GM10266 (cell line): ENCODE results near the gene SYNE2.

ENCODE experiments used
- DNase-seq: peaks from one replicate; pipeline ENCODE4 v3.0.0; 2012; ENCODE audit errors: extremely low spot score
- TF ChIP-seq, protein P1 (sequence below): IDR thresholded peaks from 2 replicates; pipeline ENCODE4 v1.5.1; 2012; ENCODE audit warnings: mild to moderate bottlenecking, low read depth; ENCODE audit not compliant: control insufficient read depth, insufficient read depth; ENCODE audit errors: missing control alignments

The SYNE2 gene

DNA sequence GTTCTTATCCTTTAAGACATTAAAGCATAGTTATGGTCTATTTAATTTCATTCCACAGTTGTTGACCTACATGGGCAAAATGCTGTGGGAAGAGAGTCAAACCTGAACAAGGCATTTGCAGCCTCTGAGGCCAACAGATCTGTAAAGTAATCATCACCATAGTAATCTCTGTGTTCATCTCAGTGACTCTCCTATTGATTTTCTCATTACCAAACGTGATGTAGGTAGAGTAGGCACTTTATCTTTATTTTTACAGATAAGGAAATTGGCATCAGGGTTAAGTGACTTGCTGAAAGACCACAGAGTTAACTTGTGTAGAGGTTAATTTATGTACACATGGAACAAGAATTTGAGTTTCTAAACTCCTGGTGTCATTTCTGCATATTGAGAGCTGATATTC is 238.4 kb downstream of the SYNE2 start:
- TF ChIP-seq, protein P1, sequence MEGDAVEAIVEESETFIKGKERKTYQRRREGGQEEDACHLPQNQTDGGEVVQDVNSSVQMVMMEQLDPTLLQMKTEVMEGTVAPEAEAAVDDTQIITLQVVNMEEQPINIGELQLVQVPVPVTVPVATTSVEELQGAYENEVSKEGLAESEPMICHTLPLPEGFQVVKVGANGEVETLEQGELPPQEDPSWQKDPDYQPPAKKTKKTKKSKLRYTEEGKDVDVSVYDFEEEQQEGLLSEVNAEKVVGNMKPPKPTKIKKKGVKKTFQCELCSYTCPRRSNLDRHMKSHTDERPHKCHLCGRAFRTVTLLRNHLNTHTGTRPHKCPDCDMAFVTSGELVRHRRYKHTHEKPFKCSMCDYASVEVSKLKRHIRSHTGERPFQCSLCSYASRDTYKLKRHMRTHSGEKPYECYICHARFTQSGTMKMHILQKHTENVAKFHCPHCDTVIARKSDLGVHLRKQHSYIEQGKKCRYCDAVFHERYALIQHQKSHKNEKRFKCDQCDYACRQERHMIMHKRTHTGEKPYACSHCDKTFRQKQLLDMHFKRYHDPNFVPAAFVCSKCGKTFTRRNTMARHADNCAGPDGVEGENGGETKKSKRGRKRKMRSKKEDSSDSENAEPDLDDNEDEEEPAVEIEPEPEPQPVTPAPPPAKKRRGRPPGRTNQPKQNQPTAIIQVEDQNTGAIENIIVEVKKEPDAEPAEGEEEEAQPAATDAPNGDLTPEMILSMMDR = no peak
- no peak for DNase-seq

DNA sequence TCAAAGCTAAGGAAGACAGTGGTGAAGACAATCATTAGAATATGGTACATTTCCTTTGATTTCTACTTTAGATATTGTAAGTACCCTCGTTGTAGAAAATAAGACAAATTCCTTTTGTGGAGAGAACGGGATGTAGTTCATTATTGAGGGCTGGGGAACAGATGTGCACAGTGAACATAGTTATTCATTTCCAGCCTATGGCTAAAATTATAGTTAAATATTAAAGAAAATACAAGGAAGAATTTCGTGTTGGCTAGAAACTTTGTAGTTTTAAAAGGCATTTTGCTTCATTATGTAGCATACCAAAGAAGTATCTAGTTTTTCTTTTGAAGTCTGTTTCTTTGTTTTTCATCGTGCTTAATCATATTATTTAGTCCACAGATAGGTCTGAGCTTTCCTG is 239.5 kb downstream of the SYNE2 start:
- TF ChIP-seq, protein P1 = no peak
- no peak for DNase-seq

DNA sequence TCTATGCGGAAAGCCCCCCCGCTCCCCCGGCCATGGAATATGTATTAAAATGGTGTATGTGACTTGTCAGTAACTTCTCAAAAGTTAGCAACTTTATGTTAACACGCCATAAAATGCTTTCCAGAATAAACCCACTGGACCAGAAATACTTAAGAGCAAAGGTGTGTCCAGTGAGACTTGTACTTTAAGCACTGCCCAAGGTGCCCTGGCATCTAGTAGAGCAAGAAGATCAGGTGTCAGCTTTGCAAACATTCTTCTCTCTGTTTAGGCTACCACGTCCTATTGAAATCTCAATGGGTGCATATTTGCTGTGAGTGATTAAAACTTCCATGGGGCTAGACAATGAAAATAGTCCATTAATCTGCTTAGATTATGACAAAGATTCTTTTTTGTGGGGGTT is 240.1 kb downstream of the SYNE2 start:
- TF ChIP-seq, protein P1 = no peak

DNA sequence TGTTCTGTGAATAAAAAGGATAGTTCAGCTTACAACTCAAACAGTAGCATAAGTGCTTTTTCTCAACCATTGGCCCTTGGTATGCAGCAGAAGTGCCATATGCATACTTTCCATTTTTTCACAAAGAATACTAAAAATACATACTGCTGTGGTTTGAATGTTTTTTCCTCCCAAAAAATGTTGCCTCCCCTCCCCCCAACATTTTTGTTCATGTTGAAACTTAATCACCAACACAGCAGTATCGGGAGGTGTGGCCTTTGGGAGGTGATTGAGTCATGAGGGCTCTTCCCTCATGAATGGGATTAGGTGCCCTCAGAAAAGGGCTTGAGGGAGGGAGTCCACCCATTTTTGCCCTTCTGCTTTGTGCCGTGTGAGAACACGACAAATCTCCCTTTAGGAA is 242.8 kb downstream of the SYNE2 start:
- TF ChIP-seq, protein P1 = no peak
- DNase-seq = no peak

More for the DNA sequence above, 240.1 kb downstream of the SYNE2 start:
- DNase-seq = no peak

DNA sequence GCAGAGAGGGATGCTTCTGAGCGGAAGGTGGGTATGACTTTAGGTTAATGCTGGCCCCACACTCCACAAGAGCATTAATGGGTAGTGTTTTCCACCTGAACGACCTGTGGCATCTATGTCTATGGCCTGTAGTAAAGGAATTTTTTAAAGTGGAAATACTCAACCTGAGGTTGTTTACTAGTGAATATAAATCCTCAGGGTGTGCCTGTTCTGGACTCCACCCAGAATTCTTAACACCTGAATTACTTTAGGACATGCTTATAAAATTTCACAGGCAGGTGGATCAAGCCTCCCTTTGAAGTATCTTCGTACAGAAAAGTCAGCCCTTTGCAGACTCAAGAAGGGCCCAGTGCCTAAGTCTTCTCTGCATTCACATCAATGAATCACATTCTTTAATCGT is 245.3 kb downstream of the SYNE2 start:
- TF ChIP-seq, protein P1 = no peak

DNA sequence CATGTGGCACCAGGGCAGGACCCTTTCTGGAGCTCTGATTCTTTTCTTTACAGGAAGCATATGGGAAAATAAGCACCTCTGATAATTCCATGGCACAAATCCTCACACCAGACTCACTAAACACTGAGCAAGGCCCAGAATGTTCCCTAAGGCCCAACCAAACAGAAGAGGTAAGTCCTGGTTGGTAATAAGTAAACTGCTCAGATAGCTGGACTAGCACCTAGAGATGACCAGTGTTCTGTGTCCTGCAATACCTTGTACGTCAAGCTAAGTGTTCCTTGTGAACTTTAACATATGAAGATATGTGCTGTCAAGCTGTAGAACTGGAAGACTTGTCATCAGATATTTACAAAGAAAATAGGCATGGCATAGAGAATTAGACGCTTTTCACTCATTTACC is 254.6 kb downstream of the SYNE2 start:
- no peak for DNase-seq
- TF ChIP-seq, protein P1 = no peak

More for the DNA sequence above, 245.3 kb downstream of the SYNE2 start:
- DNase-seq = no peak

DNA sequence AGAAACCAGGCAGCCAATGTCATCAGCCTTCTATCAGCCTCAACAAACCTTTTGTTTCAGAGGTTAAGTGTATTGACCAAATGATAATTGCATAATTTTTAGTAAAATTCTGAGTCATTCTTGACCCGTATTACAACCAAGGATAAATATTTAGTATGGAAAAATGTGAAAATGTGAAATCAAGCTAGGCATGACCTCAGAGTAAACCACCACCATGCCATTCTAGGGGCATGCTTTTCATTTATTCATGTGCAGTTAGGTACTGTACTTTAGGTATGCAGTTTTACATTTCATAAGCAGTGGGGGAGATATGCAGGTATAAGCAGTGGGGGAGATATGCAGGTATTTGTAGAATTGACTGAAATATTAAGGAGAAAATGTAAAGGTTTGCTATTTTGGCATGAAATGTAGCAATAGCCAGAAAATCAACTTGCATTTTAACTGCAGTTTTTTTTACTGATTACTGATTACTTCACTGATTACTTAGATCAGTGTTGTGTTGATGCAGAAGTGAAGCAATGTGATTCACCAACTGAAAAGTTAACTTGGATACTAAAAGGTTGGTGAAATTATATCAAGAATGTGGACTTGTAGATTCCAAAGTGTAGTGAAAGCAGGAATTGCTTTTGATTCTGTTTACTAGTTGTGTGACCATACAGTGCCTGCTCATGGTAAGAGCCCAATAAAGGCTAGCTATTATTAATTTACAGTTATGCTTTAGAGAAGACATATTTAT is 257.2 kb downstream of the SYNE2 start:
- DNase-seq = no peak
- TF ChIP-seq, protein P1 = no peak
